Adrenal gland (tissue), 12 donors: ENCODE results near the gene ZC3H12C. TPM values are rescaled to one million over a fixed set of nuclear protein-coding genes. Genes with fewer than 3 reads are reported as not detected.

Experiments
- DNase-seq, 7 donors: peaks; one replicate each; pipeline ENCODE4 v3.0.0-alpha.2; 2019 to 2020
- H3K27ac ChIP-seq, 5 donors: fragments of 200-600 bp; sonication (generic) in 4 of 5; 1 replicate in 3 of 5; 2 replicates in 2 of 5; pipeline versions ENCODE4 v1.5.1 to v1.8.0; 2016 to 2020; ENCODE audit warnings: mild to moderate bottlenecking in 1 of 5
- H3K27me3 ChIP-seq: fragments of 200-600 bp; 2 replicates; pipeline ENCODE4 v1.8.0; 2021
- H3K36me3 ChIP-seq, 2 donors: fragments of 200-600 bp; replicated peaks in 1 of 2; 1 replicate in 1 of 2; 2 replicates in 1 of 2; pipeline versions ENCODE4 v1.5.1 to v1.8.0; 2018 to 2022
- H3K4me1 ChIP-seq, 2 donors: fragments of 200-600 bp; replicated peaks in 1 of 2; 1 replicate in 1 of 2; 2 replicates in 1 of 2; pipeline versions ENCODE4 v1.5.1 to v1.8.0; 2018 to 2021
- H3K4me3 ChIP-seq, 4 donors: fragments of 200-600 bp; sonication (generic) in 3 of 4; one replicate each; pipeline ENCODE4 v1.5.1; 2016 to 2018
- H3K9me3 ChIP-seq, 3 donors: fragments of 200-600 bp; sonication (generic) in 1 of 3; replicated peaks in 1 of 3; 1 replicate in 2 of 3; 2 replicates in 1 of 3; pipeline versions ENCODE4 v1.5.1 to v1.8.0; 2016 to 2021
- CTCF ChIP-seq, 6 experiments: fragments of 450-650 bp in 4 of 6; fragments of 200-600 bp in 2 of 6; sonication (generic) in 1 of 6; IDR thresholded peaks; 1 replicate in 5 of 6; 2 replicates in 1 of 6; pipeline versions ENCODE4 v1.5.1 to v1.8.0; 2016 to 2021; ENCODE audit warnings: antibody characterized with exemption in 6 of 6, mild to moderate bottlenecking in 2 of 6, moderate library complexity in 1 of 6
- POLR2A ChIP-seq, 2 donors: fragments of 450-650 bp; IDR thresholded peaks; one replicate each; pipeline ENCODE4 v1.6.1; 2017; ENCODE audit warnings: antibody characterized with exemption in 2 of 2, mild to moderate bottlenecking in 2 of 2, moderate library complexity in 1 of 2
- WGBS, 4 donors: extraction: QIAGEN DNeasy Blood & Tissue Kit in 2 of 4; methylation state at CpG; one replicate each; pipeline versions ENCODE4 v1.1.5 to v1.1.7; 2013 to 2017; 5-methylcytosine and 5-hydroxymethylcytosine counted together
- intact Hi-C, 2 donors: fragments of 100-400 bp; cut with DNase I; formaldehyde crosslinking; loops; one replicate each; pipeline versions ENCODE4 v1.14.1 to v1.15.0; 2022 to 2023
- polyA plus RNA-seq, 3 donors: library from polyadenylated mRNA; stranded (reverse); fragments of 200-250 nt in 2 of 3; fragments of 350-450 nt in 1 of 3; fragmentation: Illumina TruSeq in 1 of 3; extraction: RNeasy Lipid Tissue Mini Kit (QIAGEN cat#74804) in 1 of 3; gene quantifications; one replicate each; pipeline ENCODE4 v1.2.3, GENCODE V29; 2013 to 2014
- total RNA-seq, 9 donors: library from RNA; depleted of rRNA in 4 of 9; stranded (reverse); fragments of >200 nt in 4 of 9; fragments of 120-200 nt in 1 of 9; fragmentation: NEBNext Ultra II Directional in 1 of 9; extraction: Animal tissue kit (Norgen Biotek cat#: 25700) in 1 of 9; gene quantifications; one replicate each; pipeline versions ENCODE4 v1.1.0 to v1.2.4, GENCODE V29; 2013 to 2023
- donor health status: healthy with polysubstance abuse.
- donor health status: Bipolar disorder and iron deficiency.
- donor health status: DM: yes; HTN: yes; CAD: no.
- donor health status: DM: no; HTN: no; CAD: no.
- donor health status: DM: no; HTN: no; CAD: no.
- donor health status: DM: yes; HTN: yes; CAD: no.

Gene ZC3H12C
- total and polyA plus RNA-seq, 12 donors: 4.4 to 28.9 (median 19.8) TPM

- Histone ChIP-seq H3K36me3 (no peaks in the 10 kb centered on the region), H3K4me3 (no peak overlapping the region), H3K27ac (no peak overlapping the region), H3K9me3 (no peaks in the 10 kb centered on the region), H3K4me1 (peaks cover 6 to 27% of the 10 kb centered on the region in 2 donors), H3K27me3 (no peaks in the 10 kb centered on the region)
- intact Hi-C loops: no loop called here
- WGBS, 4 donors: 87 to 97% (median 90%) methylated on average over 2 of the region's 2 CpGs
- no peak for DNase-seq
- TF ChIP-seq CTCF (IDR thresholded peaks at IDR 0.05): no peak
These were observed 19.3 kb downstream of the ZC3H12C start for GRCh38 chr11:110112457-110112856.

GRCh38 chr11:110113505-110113904 lies 20.3 kb downstream of the ZC3H12C start:
- intact Hi-C loops: no loop called here
- no peak overlapping the region for H3K27ac ChIP-seq
- no peaks in the 10 kb centered on the region for H3K27me3 ChIP-seq
- H3K4me3 ChIP-seq: no peak overlapping the region
- DNase-seq: no peak
- peaks cover 6 to 27% of the 10 kb centered on the region in 2 donors for H3K4me1 ChIP-seq
- no peaks in the 10 kb centered on the region for H3K9me3 ChIP-seq
- TF ChIP-seq POLR2A (IDR thresholded peaks at IDR 0.05) (no peak), CTCF (IDR thresholded peaks at IDR 0.05) (no peak)
- no peaks in the 10 kb centered on the region for H3K36me3 ChIP-seq

GRCh38 chr11:110113973-110114372 lies 20.8 kb downstream of the ZC3H12C start:
- TF ChIP-seq POLR2A (IDR thresholded peaks at IDR 0.05) (no peak), CTCF (IDR thresholded peaks at IDR 0.05) (no peak)
- no peaks in the 10 kb centered on the region for H3K9me3 ChIP-seq
- H3K27ac ChIP-seq: no peak overlapping the region
- H3K4me3 ChIP-seq: no peak overlapping the region
- intact Hi-C loops: no loop called here
- DNase-seq: no peak
- WGBS, 4 donors: 73 to 83% (median 81%) methylated on average over 4 of the region's 4 CpGs
- H3K27me3 ChIP-seq: no peaks in the 10 kb centered on the region
- H3K4me1 ChIP-seq: peaks cover 6 to 27% of the 10 kb centered on the region in 2 donors
- H3K36me3 ChIP-seq: no peaks in the 10 kb centered on the region

GRCh38 chr11:110119317-110119716 lies 26.1 kb downstream of the ZC3H12C start:
- 83 to 100% (median 89%) methylated on average over 2 of the region's 2 CpGs for WGBS, 4 donors
- TF ChIP-seq CTCF (IDR thresholded peaks at IDR 0.05) (no peak), POLR2A (IDR thresholded peaks at IDR 0.05) (no peak)
- no peaks in the 10 kb centered on the region for H3K36me3 ChIP-seq

More at GRCh38 chr11:110119317-110119716, 26.1 kb downstream of the ZC3H12C start:
- H3K4me3 ChIP-seq: no peak overlapping the region
- H3K27me3 ChIP-seq: no peaks in the 10 kb centered on the region
- intact Hi-C loops: no loop called here
- no peaks in the 10 kb centered on the region for H3K9me3 ChIP-seq
- no peak for DNase-seq
- no peak overlapping the region for H3K27ac ChIP-seq
- peaks cover 11 to 21% of the 10 kb centered on the region in 2 donors for H3K4me1 ChIP-seq
